H1 (cell line): Measurements from ENCODE around the gene AKAP12. TPM values are rescaled to one million over a fixed set of nuclear protein-coding genes. Genes with fewer than 3 reads are reported as not detected.

Source experiments
- CTCF ChIA-PET: fragments of 300-600 bp; sonication (Branson Sonifier 250); formaldehyde crosslinking; loops from one replicate; lab custom pipeline; 2021; ENCODE audit not compliant: partially characterized antibody; lab: Charles Lee
- POLR2A ChIA-PET: fragments of 300-600 bp; sonication (Branson Sonifier 250); formaldehyde crosslinking; loops from one replicate; lab custom pipeline; 2021; ENCODE audit warnings: inconsistent platforms; ENCODE audit not compliant: partially characterized antibody; lab: Charles Lee
- DNase-seq, 2 experiments: peaks; one replicate each; pipeline versions ENCODE4 v3.0.0 to v3.0.0-alpha.2; 2010 to 2022; ENCODE audit warnings: low spot score in 2 of 2, low read depth in 1 of 2, mixed read lengths in 1 of 2
- FAIRE-seq: peaks from 2 replicates; lab custom pipeline; 2011; peaks lifted over from hg19 to GRCh38; lab: Jason Lieb, UNC
- H2AFZ ChIP-seq: 2 replicates; pipeline ENCODE4 v1.8.1; 2012; ENCODE audit warnings: low read length, inconsistent platforms
- H2AK5ac ChIP-seq: 2 replicates; pipeline ENCODE4 v1.6.1; 2013; ENCODE audit warnings: low read depth, low read length
- H2BK120ac ChIP-seq: replicated peaks from 2 replicates; pipeline ENCODE3; 2013; ENCODE audit warnings: low read depth, low read length, inconsistent platforms
- H2BK12ac ChIP-seq: 2 replicates; pipeline ENCODE4 v1.6.1; 2013; ENCODE audit warnings: low read depth, low read length
- H2BK15ac ChIP-seq: 2 replicates; pipeline ENCODE4 v1.6.1; 2013; ENCODE audit warnings: low read length
- H2BK20ac ChIP-seq: 2 replicates; pipeline ENCODE4 v1.6.1; 2013; ENCODE audit warnings: low read length
- H2BK5ac ChIP-seq: 2 replicates; pipeline ENCODE4 v1.6.1; 2013; ENCODE audit warnings: low read depth, low read length
- H3K14ac ChIP-seq: 2 replicates; pipeline ENCODE4 v1.6.1; 2013; ENCODE audit warnings: inconsistent platforms; ENCODE audit not compliant: insufficient read length
- H3K18ac ChIP-seq: 2 replicates; pipeline ENCODE4 v1.6.1; 2013; ENCODE audit warnings: low read length; ENCODE audit errors: extremely low read depth
- H3K23ac ChIP-seq: 2 replicates; pipeline ENCODE4 v1.6.1; 2013; ENCODE audit warnings: inconsistent platforms; ENCODE audit not compliant: insufficient read length
- H3K23me2 ChIP-seq: 2 replicates; pipeline ENCODE4 v1.6.1; 2013; ENCODE audit warnings: low read depth, low read length
- H3K27ac ChIP-seq: 2 replicates; pipeline ENCODE4 v1.6.1; 2011; ENCODE audit warnings: low read depth, low read length, inconsistent platforms
- H3K27me3 ChIP-seq, 4 experiments: replicated peaks in 1 of 4; 1 replicate in 1 of 4; 2 replicates in 3 of 4; pipeline versions ENCODE4 v1.6.1 to v1.8.1; 2011 to 2013; ENCODE audit warnings: low read length in 3 of 4, mild to moderate bottlenecking in 3 of 4, inconsistent platforms in 2 of 4, mixed read lengths in 2 of 4, moderate library complexity in 1 of 4; ENCODE audit not compliant: control insufficient read depth in 3 of 4, insufficient read depth in 3 of 4; ENCODE audit errors: extremely low read depth in 1 of 4
- H3K36me3 ChIP-seq, 4 experiments: 2 replicates each; pipeline versions ENCODE4 v1.6.1 to v1.8.1; 2011 to 2013; ENCODE audit warnings: mild to moderate bottlenecking in 4 of 4, low read length in 3 of 4, moderate library complexity in 2 of 4, control low read depth in 1 of 4, inconsistent platforms in 1 of 4; ENCODE audit not compliant: insufficient read depth in 4 of 4, control insufficient read depth in 2 of 4
- H3K4ac ChIP-seq: replicated peaks from 2 replicates; pipeline ENCODE3; 2013; ENCODE audit warnings: low read length, low read depth, mixed read lengths, inconsistent platforms; ENCODE audit not compliant: insufficient read length
- H3K4me1 ChIP-seq, 4 experiments: replicated peaks in 1 of 4; 1 replicate in 1 of 4; 2 replicates in 3 of 4; pipeline versions ENCODE4 v1.6.1 to v1.8.1; 2011 to 2013; ENCODE audit warnings: low read length in 3 of 4, inconsistent platforms in 2 of 4, mixed read lengths in 1 of 4; ENCODE audit not compliant: insufficient read depth in 4 of 4, control insufficient read depth in 3 of 4
- H3K4me2 ChIP-seq, 2 experiments: 2 replicates each; pipeline versions ENCODE4 v1.6.1 to v1.8.1; 2011 to 2013; ENCODE audit warnings: low read depth in 2 of 2, low read length in 2 of 2, control low read depth in 1 of 2, inconsistent platforms in 1 of 2, mild to moderate bottlenecking in 1 of 2; ENCODE audit not compliant: insufficient read depth in 1 of 2
- H3K4me3 ChIP-seq, 4 experiments: fragments of 200-600, 300-600 bp in 1 of 4; sonication (generic), shearing (Covaris generic), sonication (Bioruptor Twin) in 1 of 4; 2 replicates each; pipeline versions ENCODE4 v1.5.1 to v1.8.1; 2011 to 2016; ENCODE audit warnings: low read length in 4 of 4, low read depth in 3 of 4, control low read depth in 2 of 4, inconsistent platforms in 2 of 4, mild to moderate bottlenecking in 2 of 4, mixed read lengths in 1 of 4, moderate library complexity in 1 of 4; ENCODE audit not compliant: insufficient read depth in 2 of 4; ENCODE audit errors: extremely low read depth in 1 of 4
- H3K56ac ChIP-seq: replicated peaks from 2 replicates; pipeline ENCODE3; 2013; ENCODE audit warnings: low read depth, mild to moderate bottlenecking, mixed read lengths, low read length, inconsistent platforms; ENCODE audit not compliant: insufficient read length
- H3K79me1 ChIP-seq: 2 replicates; pipeline ENCODE4 v1.6.1; 2013; ENCODE audit warnings: low read depth, low read length, control low read depth
- H3K79me2 ChIP-seq, 2 experiments: 2 replicates each; pipeline versions ENCODE4 v1.6.1 to v1.8.1; 2012 to 2013; ENCODE audit warnings: low read length in 2 of 2, mild to moderate bottlenecking in 2 of 2, inconsistent platforms in 1 of 2; ENCODE audit not compliant: insufficient read depth in 2 of 2, control insufficient read depth in 1 of 2
- H3K9ac ChIP-seq, 4 experiments: replicated peaks in 1 of 4; 1 replicate in 1 of 4; 2 replicates in 3 of 4; pipeline versions ENCODE4 v1.6.1 to v1.8.1; 2011 to 2013; ENCODE audit warnings: low read depth in 3 of 4, low read length in 3 of 4, control low read depth in 2 of 4, mild to moderate bottlenecking in 2 of 4, moderate library complexity in 2 of 4, inconsistent platforms in 1 of 4; ENCODE audit errors: extremely low read depth in 1 of 4
- H3K9me3 ChIP-seq, 2 experiments: 2 replicates each; pipeline versions ENCODE4 v1.6.1 to v1.8.1; 2012 to 2013; ENCODE audit warnings: mild to moderate bottlenecking in 2 of 2, moderate library complexity in 2 of 2, control low read depth in 1 of 2, inconsistent platforms in 1 of 2, low read depth in 1 of 2, low read length in 1 of 2, mixed read lengths in 1 of 2; ENCODE audit not compliant: insufficient read depth in 2 of 2
- H4K20me1 ChIP-seq, 2 experiments: replicated peaks in 1 of 2; 2 replicates each; pipeline versions ENCODE3 to v1.8.1; 2011 to 2013; ENCODE audit warnings: inconsistent platforms in 2 of 2, low read length in 2 of 2, mild to moderate bottlenecking in 1 of 2; ENCODE audit not compliant: insufficient read depth in 2 of 2, control insufficient read depth in 1 of 2
- H4K5ac ChIP-seq: 2 replicates; pipeline ENCODE4 v1.6.1; 2013; ENCODE audit warnings: low read length, low read depth, mixed read lengths, inconsistent platforms; ENCODE audit not compliant: insufficient read length
- H4K8ac ChIP-seq: 2 replicates; pipeline ENCODE4 v1.8.0; 2013; ENCODE audit warnings: mild to moderate bottlenecking, moderate library complexity, low read length, inconsistent platforms; ENCODE audit not compliant: insufficient read depth; ENCODE audit errors: extremely low read depth
- H4K91ac ChIP-seq: replicated peaks from 2 replicates; pipeline ENCODE3; 2013; ENCODE audit warnings: low read length, mixed read lengths, inconsistent platforms; ENCODE audit not compliant: insufficient read length
- ASH2L ChIP-seq: fragments of 200-600, 300-600 bp; sonication (generic); IDR thresholded peaks from one replicate; pipeline ENCODE4 v1.7.1; 2017; ENCODE audit warnings: low read length
- ATF3 ChIP-seq: IDR thresholded peaks from 2 replicates; pipeline ENCODE4 v1.6.1; 2011; ENCODE audit warnings: low read depth, mild to moderate bottlenecking, low read length; ENCODE audit not compliant: insufficient read depth
- CHD2 ChIP-seq: IDR thresholded peaks from 2 replicates; pipeline ENCODE4 v1.6.1; 2012; ENCODE audit warnings: low read length, improper control_type of control experiment
- CREB1 ChIP-seq: IDR thresholded peaks from 2 replicates; pipeline ENCODE4 v1.6.1; 2012; ENCODE audit warnings: inconsistent platforms
- KDM4A ChIP-seq: IDR thresholded peaks from one replicate; pipeline ENCODE4 v1.7.1; 2012; ENCODE audit warnings: low read depth, mild to moderate bottlenecking, moderate library complexity, low read length, inconsistent platforms; ENCODE audit not compliant: severe bottlenecking
- MAFK ChIP-seq: IDR thresholded peaks from 2 replicates; pipeline ENCODE4 v1.6.1; 2012; ENCODE audit warnings: low read depth, mild to moderate bottlenecking, improper control_type of control experiment, low read length
- SAP30 ChIP-seq: fragments of 300-600 bp; sonication (generic); IDR thresholded peaks from 2 replicates; pipeline ENCODE4 v1.7.1; 2012; ENCODE audit warnings: low read length, moderate library complexity, mild to moderate bottlenecking, inconsistent platforms; ENCODE audit not compliant: insufficient read depth, insufficient replicate concordance
- SIN3A ChIP-seq, 2 experiments: IDR thresholded peaks in 1 of 2; conservative IDR thresholded peaks in 1 of 2; 2 replicates each; pipeline ENCODE4 v1.6.1; 2011 to 2012; ENCODE audit warnings: low read length in 2 of 2, improper control_type of control experiment in 1 of 2, low read depth in 1 of 2, mild to moderate bottlenecking in 1 of 2
- SIRT6 ChIP-seq: IDR thresholded peaks from one replicate; pipeline ENCODE4 v1.7.1; 2012; ENCODE audit warnings: low read length, inconsistent platforms
- SIX5 ChIP-seq: IDR thresholded peaks from 2 replicates; pipeline ENCODE4 v1.6.1; 2011; ENCODE audit warnings: mild to moderate bottlenecking, low read depth, low read length
- SP2 ChIP-seq: IDR thresholded peaks from 2 replicates; pipeline ENCODE4 v1.6.1; 2012; ENCODE audit warnings: mild to moderate bottlenecking, low read length, inconsistent platforms
- SP4 ChIP-seq: IDR thresholded peaks from 2 replicates; pipeline ENCODE4 v1.6.1; 2012; ENCODE audit warnings: low read length, inconsistent platforms
- WGBS, 2 experiments: shearing (Covaris generic) in 1 of 2; methylation state at CpG; one replicate each; pipeline versions ENCODE4 v1.1.6 to v1.1.7; 2013 to 2015; ENCODE audit warnings: low lambda C conversion rate in 2 of 2, mixed read lengths in 2 of 2, inconsistent platforms in 1 of 2, low coverage in 1 of 2, missing lambda C conversion rate in 1 of 2; ENCODE audit not compliant: insufficient replicate concordance in 2 of 2, insufficient coverage in 1 of 2, insufficient read length in 1 of 2; ENCODE audit errors: extremely low coverage in 1 of 2, missing lambda C conversion rate in 1 of 2; 5-methylcytosine and 5-hydroxymethylcytosine counted together
- polyA plus RNA-seq, 7 experiments: library from polyadenylated mRNA; depleted of rRNA in 3 of 7; stranded (reverse) in 5 of 7; unstranded in 2 of 7; fragments of >200 nt in 5 of 7; fragments of 200-250 nt in 2 of 7; gene quantifications; 1 replicate in 5 of 7; 2 replicates in 1 of 7; 4 replicates in 1 of 7; pipeline versions ENCODE4 v1.2.1 to v1.2.3, GENCODE V29; 2011 to 2013; ENCODE audit warnings: missing spikeins in 2 of 7, mixed read lengths in 2 of 7
- total RNA-seq: library from RNA; stranded (reverse); fragmentation: NEBNext Ultra II Directional; extraction: Animal tissue kit (Norgen Biotek cat#: 25700); gene quantifications from 2 replicates; pipeline ENCODE4 v1.2.1, GENCODE V29; 2021

Gene AKAP12
- total and polyA plus RNA-seq, 2 of the 8 experiments (the other 6 are each of a cell fraction or from before 2014, with no cell fraction given), result 14.6 to 79.2 TPM

- peaks cover 0 to 2% of the 10 kb centered on the region in 2 experiments for H4K20me1 ChIP-seq
- peaks cover 0 to 3% (median 0%) of the 10 kb centered on the region in 4 experiments; a peak in 1 of 7 replicates for H3K4me1 ChIP-seq
- POLR2A ChIA-PET, result interaction anchor here (4.5 kb wide), 1 partner anchor 23 kb away, joined by 23 read pairs; the partner anchor contains the start of gene AKAP12
- no peak overlapping the region for H3K14ac ChIP-seq
- peaks cover 0 to 7% of the 10 kb centered on the region in 2 experiments; a peak in 2 of 4 replicates for H3K79me2 ChIP-seq
- H3K23ac ChIP-seq, result no peak overlapping the region
- no peak overlapping the region for H4K5ac ChIP-seq
- H3K4me2 ChIP-seq, result no peak overlapping the region
- H3K27ac ChIP-seq, result no peak overlapping the region
- H4K91ac ChIP-seq, result no peak overlapping the region
- no peak overlapping the region for H2BK12ac ChIP-seq
- TF ChIP-seq SP2 (no peak), MAFK (no peak), SIRT6 (no peak), CREB1 (no peak), SP4 (no peak), KDM4A (no peak), CHD2 (no peak), SIN3A (conservative IDR thresholded peaks at IDR 0.05 in 1 of 2, IDR thresholded peaks at IDR 0.05 in 1 of 2; ENCODE audit: low read depth in 1 of 2, low read length in 2 of 2) (no peak), ATF3 (no peak), SAP30 (no peak), SIX5 (no peak), ASH2L (no peak)
- no peak overlapping the region for H2BK20ac ChIP-seq
- FAIRE-seq (no peak), DNase-seq (no peak)
- 83% methylated on average over 3 of the region's 3 CpGs; no CpG with 5 or more reads in 1 of the 2 experiments for WGBS, 2 experiments
- H2BK15ac ChIP-seq, result no peak overlapping the region
- no peaks in the 10 kb centered on the region for H3K27me3 ChIP-seq
- H3K79me1 ChIP-seq, result no peaks in the 10 kb centered on the region; the same call in 1 of the 2 replicates
- no peaks in the 10 kb centered on the region for H3K9me3 ChIP-seq
- H3K9ac ChIP-seq, result no peak overlapping the region
- H3K4ac ChIP-seq, result no peak overlapping the region
- H3K56ac ChIP-seq, result no peak overlapping the region
- H2AK5ac ChIP-seq, result no peak overlapping the region
- no peak overlapping the region for H2BK5ac ChIP-seq
- no peaks in the 10 kb centered on the region; the same call in 1 of the 2 replicates for H3K23me2 ChIP-seq
- H3K18ac ChIP-seq, result no peak overlapping the region
- no peak overlapping the region for H3K4me3 ChIP-seq
- no peak overlapping the region for H2AFZ ChIP-seq
- no peaks in the 10 kb centered on the region for H3K36me3 ChIP-seq
- CTCF ChIA-PET, result interaction anchor here (0.8 to 2.3 kb wide), 3 partner anchors 60 to 335 kb away, joined by 3 to 6 read pairs (median 4); no protein-coding TSS in a partner anchor
- H4K8ac ChIP-seq, result no peak overlapping the region; the same call in 1 of the 2 replicates
- no peak overlapping the region for H2BK120ac ChIP-seq
Observed at GRCh38 chr6:151263967-151264366, 24.2 kb downstream of the AKAP12 start.
